Upper lobe of left lung (tissue), 6 donors: ENCODE results near the gene ITGB1BP1. TPM values are rescaled to one million over a fixed set of nuclear protein-coding genes. Genes with fewer than 3 reads are reported as not detected.

Experiments used
- ATAC-seq, 2 donors: fragments of 200-7000 bp; cut with Tn5 transposase; one replicate each; pipeline ENCODE4 v1.9.1; 2022; ENCODE audit warnings: mild to moderate bottlenecking in 2 of 2, moderate library complexity in 2 of 2; ENCODE audit not compliant: low FRiP score in 2 of 2
- DNase-seq, 2 donors: peaks; one replicate each; pipeline ENCODE4 v3.0.0-alpha.2; 2019 to 2020
- H3K27ac ChIP-seq, 4 donors: fragments of 200-600 bp; sonication (generic); one replicate each; pipeline ENCODE4 v1.5.1; 2016 to 2019
- H3K27me3 ChIP-seq, 4 donors: fragments of 200-600 bp; sonication (generic); one replicate each; pipeline ENCODE4 v1.5.1; 2017 to 2019
- H3K36me3 ChIP-seq, 4 donors: fragments of 200-600 bp; sonication (generic); one replicate each; pipeline ENCODE4 v1.5.1; 2016 to 2019
- H3K4me1 ChIP-seq, 4 donors: fragments of 200-600 bp; sonication (generic); one replicate each; pipeline ENCODE4 v1.5.1; 2018 to 2019
- H3K4me3 ChIP-seq, 4 donors: fragments of 200-600 bp; sonication (generic); one replicate each; pipeline ENCODE4 v1.5.1; 2017 to 2019; ENCODE audit warnings: mild to moderate bottlenecking in 2 of 4, moderate library complexity in 1 of 4
- H3K9me3 ChIP-seq, 4 donors: fragments of 200-600 bp; sonication (generic); one replicate each; pipeline ENCODE4 v1.5.1; 2018 to 2019
- EP300 ChIP-seq, 4 donors: sonication (generic); formaldehyde crosslinking; IDR thresholded peaks; one replicate each; pipeline ENCODE4 v1.5.1; 2017; ENCODE audit warnings: antibody characterized with exemption in 4 of 4, control low read depth in 2 of 4
- POLR2A ChIP-seq, 4 donors: fragments of 450-650 bp; IDR thresholded peaks; one replicate each; pipeline ENCODE4 v1.5.1; 2016 to 2017; ENCODE audit warnings: antibody characterized with exemption in 4 of 4, mild to moderate bottlenecking in 2 of 4
- POLR2AphosphoS5 ChIP-seq, 2 donors: sonication (generic); formaldehyde crosslinking; IDR thresholded peaks; one replicate each; pipeline ENCODE4 v1.5.1; 2017; ENCODE audit warnings: antibody characterized with exemption in 2 of 2
- WGBS, 2 donors: methylation state at CpG; one replicate each; pipeline ENCODE4 v1.1.5; 2017 to 2018; 5-methylcytosine and 5-hydroxymethylcytosine counted together
- total RNA-seq, 6 donors: library from RNA; depleted of rRNA in 4 of 6; stranded (reverse); fragments of >200 nt in 4 of 6; gene quantifications; one replicate each; pipeline versions ENCODE4 v1.1.0 to v1.2.1, GENCODE V29; 2016 to 2021
- TF ChIP-seq, protein P1 (sequence below), 6 experiments: fragments of 450-650 bp in 4 of 6; fragments of 200-600 bp in 2 of 6; sonication (generic) in 2 of 6; IDR thresholded peaks; one replicate each; pipeline ENCODE4 v1.5.1; 2016 to 2019; ENCODE audit warnings: antibody characterized with exemption in 6 of 6
- donor health status: DM: no; HTN: no; CAD: no; lungs with moderate emphysema.
- donor health status: DM: no; HTN: yes; CAD: no; lungs with severe emphysema.

ITGB1BP1 gene
- total RNA-seq, 6 donors from 2014 or later = 25.1 to 87.2 (median 39.1) TPM

GRCh38 chr2:9392898-9393765 lies 30.2 kb downstream of the ITGB1BP1 start:
- H3K27ac ChIP-seq = no peak overlapping the region
- H3K9me3 ChIP-seq = no peaks in the 10 kb centered on the region
- H3K36me3 ChIP-seq = peaks cover 0 to 69% (median 27%) of the 10 kb centered on the region in 4 donors
- ATAC-seq = peak in 1 of 2 donors; percentile 18
- DNase-seq = peak in 1 of 2 donors; percentile 82
- H3K4me3 ChIP-seq = no peak overlapping the region
- 80 to 92% methylated on average over 17 to 28 of the region's 28 CpGs for WGBS, 2 donors
- TF ChIP-seq, protein P1, sequence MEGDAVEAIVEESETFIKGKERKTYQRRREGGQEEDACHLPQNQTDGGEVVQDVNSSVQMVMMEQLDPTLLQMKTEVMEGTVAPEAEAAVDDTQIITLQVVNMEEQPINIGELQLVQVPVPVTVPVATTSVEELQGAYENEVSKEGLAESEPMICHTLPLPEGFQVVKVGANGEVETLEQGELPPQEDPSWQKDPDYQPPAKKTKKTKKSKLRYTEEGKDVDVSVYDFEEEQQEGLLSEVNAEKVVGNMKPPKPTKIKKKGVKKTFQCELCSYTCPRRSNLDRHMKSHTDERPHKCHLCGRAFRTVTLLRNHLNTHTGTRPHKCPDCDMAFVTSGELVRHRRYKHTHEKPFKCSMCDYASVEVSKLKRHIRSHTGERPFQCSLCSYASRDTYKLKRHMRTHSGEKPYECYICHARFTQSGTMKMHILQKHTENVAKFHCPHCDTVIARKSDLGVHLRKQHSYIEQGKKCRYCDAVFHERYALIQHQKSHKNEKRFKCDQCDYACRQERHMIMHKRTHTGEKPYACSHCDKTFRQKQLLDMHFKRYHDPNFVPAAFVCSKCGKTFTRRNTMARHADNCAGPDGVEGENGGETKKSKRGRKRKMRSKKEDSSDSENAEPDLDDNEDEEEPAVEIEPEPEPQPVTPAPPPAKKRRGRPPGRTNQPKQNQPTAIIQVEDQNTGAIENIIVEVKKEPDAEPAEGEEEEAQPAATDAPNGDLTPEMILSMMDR (IDR thresholded peaks at IDR 0.05) = no peak
- no peak for TF ChIP-seq POLR2A (IDR thresholded peaks at IDR 0.05)
- no peak for TF ChIP-seq POLR2AphosphoS5 (IDR thresholded peaks at IDR 0.05)
- TF ChIP-seq EP300 (IDR thresholded peaks at IDR 0.05) = no peak
- no peaks in the 10 kb centered on the region for H3K27me3 ChIP-seq
- H3K4me1 ChIP-seq = no peaks in the 10 kb centered on the region

- Histone ChIP-seq H3K36me3 (peaks cover 0 to 72% (median 29%) of the 10 kb centered on the region in 4 donors), H3K9me3 (no peaks in the 10 kb centered on the region), H3K4me3 (no peak overlapping the region), H3K27me3 (no peaks in the 10 kb centered on the region), H3K27ac (no peak overlapping the region), H3K4me1 (no peaks in the 10 kb centered on the region)
- ATAC-seq (no peak), DNase-seq (no peak)
- no peak for TF ChIP-seq EP300 (IDR thresholded peaks at IDR 0.05)
- 91% methylated on average over 13 of the region's 13 CpGs for WGBS, 2 donors
Observed at GRCh38 chr2:9391961-9392720, 31.2 kb downstream of the ITGB1BP1 start.

- ATAC-seq (no peak), DNase-seq (peak in 1 of 2 donors; percentile 29)
- peaks cover 0 to 4% (median 0%) of the 10 kb centered on the region in 4 donors for H3K4me1 ChIP-seq
- H3K4me3 ChIP-seq = no peak overlapping the region
- WGBS, 2 donors = 88 to 89% methylated on average over 19 of the region's 19 CpGs
- H3K27me3 ChIP-seq = no peaks in the 10 kb centered on the region
- H3K36me3 ChIP-seq = peaks cover 0 to 76% (median 29%) of the 10 kb centered on the region in 4 donors
- H3K9me3 ChIP-seq = no peaks in the 10 kb centered on the region
- TF ChIP-seq POLR2AphosphoS5 (IDR thresholded peaks at IDR 0.05) = no peak
- TF ChIP-seq EP300 (IDR thresholded peaks at IDR 0.05) = no peak
- H3K27ac ChIP-seq = no peak overlapping the region
Observed at GRCh38 chr2:9390991-9391390, 32.3 kb downstream of the ITGB1BP1 start.

GRCh38 chr2:9390151-9390850 lies 33.0 kb downstream of the ITGB1BP1 start:
- TF ChIP-seq POLR2A (IDR thresholded peaks at IDR 0.05) (no peak), EP300 (IDR thresholded peaks at IDR 0.05) (no peak), POLR2AphosphoS5 (IDR thresholded peaks at IDR 0.05) (no peak)
- TF ChIP-seq, protein P1 (IDR thresholded peaks at IDR 0.05) = no peak
- WGBS, 2 donors = 89 to 92% methylated on average over 6 to 7 of the region's 7 CpGs
- H3K27me3 ChIP-seq = no peaks in the 10 kb centered on the region

GRCh38 chr2:9388950-9389911 lies 34.1 kb downstream of the ITGB1BP1 start:
- H3K4me3 ChIP-seq = no peak overlapping the region
- 88 to 90% methylated on average over 22 to 28 of the region's 28 CpGs for WGBS, 2 donors
- no peak for DNase-seq
- H3K9me3 ChIP-seq = no peaks in the 10 kb centered on the region
- peaks cover 0 to 76% (median 24%) of the 10 kb centered on the region in 4 donors for H3K36me3 ChIP-seq
- H3K27ac ChIP-seq = no peak overlapping the region
- no peaks in the 10 kb centered on the region for H3K27me3 ChIP-seq
- TF ChIP-seq, protein P1 (IDR thresholded peaks at IDR 0.05) = no peak
- TF ChIP-seq POLR2A (IDR thresholded peaks at IDR 0.05) (no peak), POLR2AphosphoS5 (IDR thresholded peaks at IDR 0.05) (no peak), EP300 (IDR thresholded peaks at IDR 0.05) (no peak)
- no peak for ATAC-seq
- H3K4me1 ChIP-seq = peaks cover 0 to 6% (median 0%) of the 10 kb centered on the region in 4 donors

More at GRCh38 chr2:9390151-9390850, 33.0 kb downstream of the ITGB1BP1 start:
- DNase-seq = no peak
- Histone ChIP-seq H3K36me3 (peaks cover 0 to 80% (median 29%) of the 10 kb centered on the region in 4 donors), H3K4me1 (peaks cover 0 to 6% (median 0%) of the 10 kb centered on the region in 4 donors), H3K27ac (no peak overlapping the region), H3K4me3 (no peak overlapping the region), H3K9me3 (no peaks in the 10 kb centered on the region)
- ATAC-seq = no peak
